K562 (cell line): ENCODE data around the gene KCNJ10. TPM values are rescaled to one million over a fixed set of nuclear protein-coding genes. Genes with fewer than 3 reads are reported as not detected.
A peak's percentile ranks its signal among the peaks of the same experiment; 100 is the strongest.

ENCODE experiments used
- CXXC5 ChIP-seq: fragments of 250-450 bp; sonication (Bioruptor Pico); IDR thresholded peaks from 2 replicates; pipeline ENCODE4 v1.8.0; 2022; ENCODE audit warnings: inconsistent platforms, mild to moderate bottlenecking, moderate library complexity
- ELF4 ChIP-seq: fragments of 450-650 bp; formaldehyde crosslinking; IDR thresholded peaks from 2 replicates; pipeline ENCODE4 v1.4.0; 2022; ENCODE audit warnings: missing genetic modification characterization
- EP300 ChIP-seq: IDR thresholded peaks from 2 replicates; pipeline ENCODE4 v1.6.1; 2012; ENCODE audit warnings: low read length, improper control_type of control experiment
- ETV1 ChIP-seq: fragments of 450-650 bp; conservative IDR thresholded peaks from 2 replicates; pipeline ENCODE4 v1.6.1; 2016; ENCODE audit warnings: missing genetic modification characterization, control low read depth, low read depth, missing compliant biosample characterization
- EZH2 ChIP-seq: IDR thresholded peaks from 2 replicates; pipeline ENCODE4 v1.6.1; 2012; ENCODE audit warnings: low read depth, mild to moderate bottlenecking, inconsistent platforms, low read length, borderline replicate concordance
- KDM1A ChIP-seq, 2 experiments: fragments of 450-650 bp; IDR thresholded peaks; 2 replicates each; pipeline ENCODE4 v1.6.1; 2016; ENCODE audit warnings: mild to moderate bottlenecking in 2 of 2
- L3MBTL2 ChIP-seq: fragments of 450-650 bp; IDR thresholded peaks from 2 replicates; pipeline ENCODE4 v1.6.1; 2016; ENCODE audit warnings: mild to moderate bottlenecking, moderate library complexity
- MEIS2 ChIP-seq: fragments of 450-650 bp; IDR thresholded peaks from 2 replicates; pipeline ENCODE4 v1.6.1; 2014; ENCODE audit warnings: mild to moderate bottlenecking; ENCODE audit not compliant: partially characterized antibody
- MLX ChIP-seq, 2 experiments: fragments of 450-650 bp in 1 of 2; sonication (generic) in 1 of 2; formaldehyde crosslinking; conservative IDR thresholded peaks; 2 replicates each; pipeline versions ENCODE4 v1.4.0 to v1.8.1; 2020 to 2022; ENCODE audit warnings: mild to moderate bottlenecking in 1 of 2, missing genetic modification reagents in 1 of 2
- NRF1 ChIP-seq, 2 experiments: fragments of 450-650 bp; IDR thresholded peaks in 1 of 2; conservative IDR thresholded peaks in 1 of 2; 2 replicates each; pipeline ENCODE4 v1.6.1; 2014; ENCODE audit warnings: mild to moderate bottlenecking in 2 of 2
- PCBP2 ChIP-seq: fragments of 200-400 bp; formaldehyde crosslinking; IDR thresholded peaks from 2 replicates; pipeline ENCODE4 v1.6.1; 2018; ENCODE audit warnings: low read length, low read depth, mild to moderate bottlenecking, moderate library complexity; ENCODE audit not compliant: poor library complexity, severe bottlenecking
- POLR2G ChIP-seq: fragments of 200-400 bp; formaldehyde crosslinking; IDR thresholded peaks from 2 replicates; pipeline ENCODE4 v1.6.1; 2017; ENCODE audit warnings: low read depth, mild to moderate bottlenecking, antibody characterized with exemption, low read length, moderate library complexity
- RUNX1 ChIP-seq: sonication (generic); IDR thresholded peaks from 2 replicates; pipeline ENCODE4 v1.6.1; 2016; ENCODE audit warnings: antibody characterized with exemption, low read depth
- SNIP1 ChIP-seq: fragments of 450-650 bp; IDR thresholded peaks from 2 replicates; pipeline ENCODE4 v1.7.1; 2017; ENCODE audit warnings: low read depth, mild to moderate bottlenecking
- SUPT5H ChIP-seq: fragments of 450-650 bp; IDR thresholded peaks from 2 replicates; pipeline ENCODE4 v1.6.1; 2016
- TRIM24 ChIP-seq, 2 experiments: fragments of 450-650 bp; IDR thresholded peaks; 2 replicates each; pipeline ENCODE4 v1.6.1; 2016
- TSHZ1 ChIP-seq: fragments of 250-450 bp; sonication (Bioruptor Pico); IDR thresholded peaks from 2 replicates; pipeline ENCODE4 v1.4.0; 2020; ENCODE audit warnings: mild to moderate bottlenecking, moderate library complexity
- ZNF274 ChIP-seq: IDR thresholded peaks from 2 replicates; pipeline ENCODE4 v1.6.1; 2011; ENCODE audit warnings: low read depth, mild to moderate bottlenecking, low read length, moderate library complexity, borderline replicate concordance
- ZNF717 ChIP-seq: fragments of 250-450 bp; sonication (Bioruptor Pico); IDR thresholded peaks from 2 replicates; pipeline ENCODE4 v1.5.0; 2021
- ZNF76 ChIP-seq: fragments of 250-450 bp; sonication (Bioruptor Pico); IDR thresholded peaks from 2 replicates; pipeline ENCODE4 v1.4.0; 2020; ENCODE audit warnings: mild to moderate bottlenecking, moderate library complexity, borderline replicate concordance
- polyA plus RNA-seq, 8 experiments: library from polyadenylated mRNA; depleted of rRNA in 4 of 8; stranded (reverse) in 5 of 8; unstranded in 3 of 8; fragments of >200 nt; fragmentation: Nextera tagmentation in 2 of 8; fragmentation: Illumina TruSeq in 1 of 8; extraction: Ambion mirVana in 2 of 8; extraction: Trizol in 1 of 8; gene quantifications; 2 replicates each; pipeline versions ENCODE4 v1.2.1 to v1.2.3, GENCODE V29; 2011 to 2014; ENCODE audit warnings: inconsistent platforms in 1 of 8, missing spikeins in 1 of 8
- total RNA-seq, 7 experiments: library from RNA; depleted of rRNA in 6 of 7; stranded (reverse); fragments of >200 nt in 6 of 7; fragmentation: Illumina TruSeq in 2 of 7; extraction: Trizol in 2 of 7; gene quantifications; 2 replicates each; pipeline versions ENCODE4 v1.2.1 to v1.2.3, GENCODE V29; 2011 to 2021; ENCODE audit warnings: low replicate concordance in 1 of 7
- TF ChIP-seq, protein P1 (sequence below): IDR thresholded peaks from 2 replicates; pipeline ENCODE4 v1.6.1; 2011; ENCODE audit warnings: borderline replicate concordance, low read depth, mild to moderate bottlenecking, moderate library complexity, low read length; ENCODE audit not compliant: insufficient read depth, poor library complexity, severe bottlenecking
- TF ChIP-seq, protein P2 (sequence below): fragments of 250-450 bp; sonication (Bioruptor Pico); IDR thresholded peaks from 2 replicates; pipeline ENCODE4 v1.5.0; 2021

The KCNJ10 gene
- total and polyA plus RNA-seq, 9 of the 15 experiments (the other 6 are each of a cell fraction or from before 2014, with no cell fraction given): 0.06 to 0.11 TPM; not detected in 7

GRCh38 chr1:160031365-160032164, 38.4 kb downstream of the KCNJ10 start, which contains the start of gene PIGM (continued):
- TF ChIP-seq POLR2G (peak; percentile 87), RUNX1 (no peak), MLX (CRISPR knock-in tag; conservative IDR thresholded peaks at IDR 0.05) (no peak), ZNF274 (no peak), TRIM24 (IDR thresholded peaks at IDR 0.05) (peak in 1 of 2 experiments; percentile 33; a peak in 1 of 4 replicates), L3MBTL2 (peak; percentile 89), SUPT5H (peak; percentile 80), CXXC5 (CRISPR knock-in tag) (peak; percentile 83), EZH2 (no peak), TSHZ1 (CRISPR knock-in tag) (no peak), SNIP1 (no peak), ZNF76 (CRISPR knock-in tag) (no peak), ETV1 (peak; percentile 85), NRF1 (conservative IDR thresholded peaks at IDR 0.05 in 1 of 2, IDR thresholded peaks at IDR 0.05 in 1 of 2) (peak; percentile 18 to 30; a peak in 2 of 4 replicates), ELF4 (CRISPR knock-in tag) (no peak), PCBP2 (no peak), ZNF717 (CRISPR knock-in tag) (no peak), MEIS2 (peak; percentile 53), KDM1A (IDR thresholded peaks at IDR 0.05) (0 out of 4 replicates have a peak, but pooled peaks of 1 of the 2 experiments have one; percentile 5), EP300 (no peak)
- TF ChIP-seq, protein P1, sequence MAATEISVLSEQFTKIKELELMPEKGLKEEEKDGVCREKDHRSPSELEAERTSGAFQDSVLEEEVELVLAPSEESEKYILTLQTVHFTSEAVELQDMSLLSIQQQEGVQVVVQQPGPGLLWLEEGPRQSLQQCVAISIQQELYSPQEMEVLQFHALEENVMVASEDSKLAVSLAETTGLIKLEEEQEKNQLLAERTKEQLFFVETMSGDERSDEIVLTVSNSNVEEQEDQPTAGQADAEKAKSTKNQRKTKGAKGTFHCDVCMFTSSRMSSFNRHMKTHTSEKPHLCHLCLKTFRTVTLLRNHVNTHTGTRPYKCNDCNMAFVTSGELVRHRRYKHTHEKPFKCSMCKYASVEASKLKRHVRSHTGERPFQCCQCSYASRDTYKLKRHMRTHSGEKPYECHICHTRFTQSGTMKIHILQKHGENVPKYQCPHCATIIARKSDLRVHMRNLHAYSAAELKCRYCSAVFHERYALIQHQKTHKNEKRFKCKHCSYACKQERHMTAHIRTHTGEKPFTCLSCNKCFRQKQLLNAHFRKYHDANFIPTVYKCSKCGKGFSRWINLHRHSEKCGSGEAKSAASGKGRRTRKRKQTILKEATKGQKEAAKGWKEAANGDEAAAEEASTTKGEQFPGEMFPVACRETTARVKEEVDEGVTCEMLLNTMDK: no peak
- TF ChIP-seq, protein P2, sequence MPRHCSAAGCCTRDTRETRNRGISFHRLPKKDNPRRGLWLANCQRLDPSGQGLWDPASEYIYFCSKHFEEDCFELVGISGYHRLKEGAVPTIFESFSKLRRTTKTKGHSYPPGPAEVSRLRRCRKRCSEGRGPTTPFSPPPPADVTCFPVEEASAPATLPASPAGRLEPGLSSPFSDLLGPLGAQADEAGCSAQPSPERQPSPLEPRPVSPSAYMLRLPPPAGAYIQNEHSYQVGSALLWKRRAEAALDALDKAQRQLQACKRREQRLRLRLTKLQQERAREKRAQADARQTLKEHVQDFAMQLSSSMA (CRISPR knock-in tag): no peak
